ENCODE data around the gene PLXDC2.
"Not testable (repeated sequence)": the region's sequence is repeated elsewhere in the genome, so short reads cannot be mapped to it uniquely, and the experiment has no call there.

Gene PLXDC2

GRCh38 chr10:20185116-20185515, 368.9 kb downstream of the PLXDC2 start:
- TF ChIP-seq CTCF (IDR thresholded peaks at IDR 0.05; ENCODE audit: borderline replicate concordance, control extremely low read depth, extremely low read depth, insufficient read depth, missing control alignments) = no peak
- no peak for DNase-seq (ENCODE audit: low spot score)
- in situ Hi-C loops (cut with MboI; ENCODE audit: low sequenced_read_pairs, unreplicated experiment) = no loop called here

GRCh38 chr10:20191392-20191791, 375.2 kb downstream of the PLXDC2 start:
- in situ Hi-C loops (cut with MboI; ENCODE audit: low sequenced_read_pairs, unreplicated experiment); DNase-seq (ENCODE audit: low spot score): not testable (repeated sequence)

- DNase-seq (ENCODE audit: low spot score) = no peak
- TF ChIP-seq CTCF (IDR thresholded peaks at IDR 0.05; ENCODE audit: borderline replicate concordance, control extremely low read depth, extremely low read depth, insufficient read depth, missing control alignments) = no peak
- in situ Hi-C loops (cut with MboI; ENCODE audit: low sequenced_read_pairs, unreplicated experiment) = no loop called here
Measured at GRCh38 chr10:20195076-20195475, 378.8 kb downstream of the PLXDC2 start.

GRCh38 chr10:20200758-20201157, 384.5 kb downstream of the PLXDC2 start:
- DNase-seq (ENCODE audit: low spot score) = no peak
- no peak for TF ChIP-seq CTCF (IDR thresholded peaks at IDR 0.05; ENCODE audit: borderline replicate concordance, control extremely low read depth, extremely low read depth, insufficient read depth, missing control alignments)
- in situ Hi-C loops (cut with MboI; ENCODE audit: low sequenced_read_pairs, unreplicated experiment) = no loop called here

- no peak for TF ChIP-seq CTCF (IDR thresholded peaks at IDR 0.05; ENCODE audit: borderline replicate concordance, control extremely low read depth, extremely low read depth, insufficient read depth, missing control alignments)
- DNase-seq (ENCODE audit: low spot score) = no peak
- in situ Hi-C loops (cut with MboI; ENCODE audit: low sequenced_read_pairs, unreplicated experiment) = no loop called here
Measured at GRCh38 chr10:20202337-20202736, 386.1 kb downstream of the PLXDC2 start.

GRCh38 chr10:20207653-20208052, 391.4 kb downstream of the PLXDC2 start:
- in situ Hi-C loops (cut with MboI; ENCODE audit: low sequenced_read_pairs, unreplicated experiment) = no loop called here
- DNase-seq (ENCODE audit: low spot score) = no peak
- TF ChIP-seq CTCF (IDR thresholded peaks at IDR 0.05; ENCODE audit: borderline replicate concordance, control extremely low read depth, extremely low read depth, insufficient read depth, missing control alignments) = no peak

GRCh38 chr10:20209098-20209497, 392.9 kb downstream of the PLXDC2 start:
- DNase-seq (ENCODE audit: low spot score); in situ Hi-C loops (cut with MboI; ENCODE audit: low sequenced_read_pairs, unreplicated experiment): not testable (repeated sequence)

GRCh38 chr10:20215547-20216152, 399.4 kb downstream of the PLXDC2 start:
- no peak for TF ChIP-seq CTCF (IDR thresholded peaks at IDR 0.05; ENCODE audit: borderline replicate concordance, control extremely low read depth, extremely low read depth, insufficient read depth, missing control alignments)
- in situ Hi-C loops (cut with MboI; ENCODE audit: low sequenced_read_pairs, unreplicated experiment) = no loop called here
- no peak for DNase-seq (ENCODE audit: low spot score)
